Upper lobe of right lung (tissue), 1 donor: ENCODE results near the gene GRK3. TPM values are rescaled to one million over a fixed set of nuclear protein-coding genes. Genes with fewer than 3 reads are reported as not detected.
A peak's percentile ranks its signal among the peaks of the same experiment; 100 is the strongest.
"Not testable (repeated sequence)": the region's sequence is repeated elsewhere in the genome, so short reads cannot be mapped to it uniquely, and the experiment has no call there.

Source experiments
- ATAC-seq: fragments of 200-7000 bp; cut with Tn5 transposase; one replicate; pipeline ENCODE4 v1.9.1; 2020; ENCODE audit warnings: mild to moderate bottlenecking, moderate library complexity
- DNase-seq: peaks from one replicate; pipeline ENCODE4 v3.0.0-alpha.2; 2020
- H3K27ac ChIP-seq: fragments of 200-600 bp; one replicate; pipeline ENCODE4 v1.8.0; 2022
- H3K27me3 ChIP-seq: fragments of 200-600 bp; one replicate; pipeline ENCODE4 v1.8.0; 2022; ENCODE audit warnings: mild to moderate bottlenecking
- H3K36me3 ChIP-seq: fragments of 200-600 bp; one replicate; pipeline ENCODE4 v1.8.0; 2022
- H3K4me1 ChIP-seq: fragments of 200-600 bp; one replicate; pipeline ENCODE4 v1.8.0; 2022
- H3K4me3 ChIP-seq: fragments of 200-600 bp; one replicate; pipeline ENCODE4 v1.8.0; 2022; ENCODE audit warnings: mild to moderate bottlenecking
- H3K9me3 ChIP-seq: fragments of 200-600 bp; one replicate; pipeline ENCODE4 v1.8.0; 2022
- CTCF ChIP-seq: fragments of 200-600 bp; IDR thresholded peaks from one replicate; pipeline ENCODE4 v1.8.0; 2022; ENCODE audit warnings: antibody characterized with exemption
- intact Hi-C: fragments of 100-400 bp; cut with DNase I; formaldehyde crosslinking; loops from one replicate; pipeline ENCODE4 v1.11.0; 2022
- total RNA-seq: library from RNA; stranded (reverse); fragmentation: NEBNext Ultra II Directional; extraction: Animal tissue kit (Norgen Biotek cat#: 25700); gene quantifications from one replicate; pipeline ENCODE4 v1.2.1, GENCODE V29; 2021
- donor health status: DM: no; HTN: yes; CAD: no; lungs with severe emphysema.

GRK3 gene
- total RNA-seq, 1 donor from 2014 or later: 26.0 TPM

GRCh38 chr22:25563761-25564319 lies 635 bp upstream of the GRK3 start:
- ATAC-seq: peak; percentile 51
- H3K27ac ChIP-seq: peak overlapping the region; percentile 55
- H3K4me1 ChIP-seq: peaks cover 20% of the 10 kb centered on the region
- H3K4me3 ChIP-seq: peak overlapping the region; percentile 52
- no peaks in the 10 kb centered on the region for H3K36me3 ChIP-seq
- H3K9me3 ChIP-seq: no peaks in the 10 kb centered on the region
- TF ChIP-seq CTCF: no peak
- H3K27me3 ChIP-seq: no peaks in the 10 kb centered on the region
- no peak for DNase-seq
- intact Hi-C loops: no loop called here

- Histone ChIP-seq H3K4me1 (peaks cover 22% of the 10 kb centered on the region), H3K9me3 (no peaks in the 10 kb centered on the region), H3K27me3 (no peaks in the 10 kb centered on the region), H3K36me3 (no peaks in the 10 kb centered on the region), H3K4me3 (peak overlapping the region; percentile 75), H3K27ac (peak overlapping the region; percentile 80)
- TF ChIP-seq CTCF: no peak
- intact Hi-C loops: no loop called here
- ATAC-seq: peak; percentile 7
- DNase-seq: peak; percentile 78
Observed at GRCh38 chr22:25564979-25565677, 653 bp downstream of the GRK3 start.

GRCh38 chr22:25566186-25566897 lies 1.9 kb downstream of the GRK3 start:
- intact Hi-C loops: no loop called here
- H3K4me1 ChIP-seq: peaks cover 22% of the 10 kb centered on the region
- no peak for DNase-seq
- no peaks in the 10 kb centered on the region for H3K36me3 ChIP-seq
- peak overlapping the region; percentile 80 for H3K27ac ChIP-seq
- no peaks in the 10 kb centered on the region for H3K27me3 ChIP-seq
- no peak for TF ChIP-seq CTCF
- no peaks in the 10 kb centered on the region for H3K9me3 ChIP-seq
- peak overlapping the region; percentile 75 for H3K4me3 ChIP-seq
- ATAC-seq: no peak

GRCh38 chr22:25566898-25567235 lies 2.4 kb downstream of the GRK3 start:
- no peak overlapping the region for H3K4me3 ChIP-seq
- ATAC-seq (peak; percentile 34), DNase-seq (no peak)
- H3K9me3 ChIP-seq: no peaks in the 10 kb centered on the region
- H3K4me1 ChIP-seq: peaks cover 22% of the 10 kb centered on the region
- intact Hi-C loops: no loop called here
- no peaks in the 10 kb centered on the region for H3K27me3 ChIP-seq
- H3K36me3 ChIP-seq: no peaks in the 10 kb centered on the region
- TF ChIP-seq CTCF: no peak
- peak overlapping the region; percentile 43 for H3K27ac ChIP-seq

- ATAC-seq (no peak), DNase-seq (no peak)
- TF ChIP-seq CTCF: no peak
- Histone ChIP-seq H3K9me3 (no peaks in the 10 kb centered on the region), H3K27ac (no peak overlapping the region), H3K36me3 (no peaks in the 10 kb centered on the region), H3K4me3 (no peak overlapping the region), H3K4me1 (peaks cover 22% of the 10 kb centered on the region), H3K27me3 (no peaks in the 10 kb centered on the region)
- intact Hi-C loops: no loop called here
Observed at GRCh38 chr22:25567251-25567675, 2.8 kb downstream of the GRK3 start.

- intact Hi-C loops, H3K4me3 ChIP-seq, H3K36me3 ChIP-seq, H3K27me3 ChIP-seq, DNase-seq, ATAC-seq, H3K27ac ChIP-seq, H3K9me3 ChIP-seq: not testable (repeated sequence)
- H3K4me1 ChIP-seq: peaks cover 19% of the 10 kb centered on the region
Observed at GRCh38 chr22:25568066-25568465, 3.6 kb downstream of the GRK3 start.
